ENCODE data around the gene BUD31. TPM values are rescaled to one million over a fixed set of nuclear protein-coding genes. Genes with fewer than 3 reads are reported as not detected.

Gene BUD31
- total RNA-seq, 2 experiments from 2014 or later: 100 to 118 TPM

DNA sequence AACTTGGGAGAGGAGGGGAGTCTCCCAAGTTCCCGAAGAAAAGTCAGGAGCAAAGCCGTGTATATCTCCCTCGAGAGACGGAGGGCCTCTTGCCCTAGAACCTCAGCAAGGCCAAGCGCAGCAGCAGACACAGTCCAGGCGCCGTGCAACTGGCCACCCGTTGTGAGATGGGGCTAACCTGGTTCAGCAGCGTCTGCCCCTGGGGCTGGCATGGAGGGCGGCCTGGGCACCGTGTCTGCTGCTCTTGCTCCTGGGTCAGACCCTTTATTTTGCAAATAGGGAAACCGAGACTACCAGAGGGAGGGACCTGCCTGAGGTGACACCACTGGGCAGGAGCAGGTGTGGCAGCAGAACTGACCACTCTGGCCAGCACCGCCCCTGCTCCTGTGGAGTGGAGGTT is 43.8 kb downstream of the BUD31 start:
- no peak overlapping the region for H2AFZ ChIP-seq (ENCODE audit: low read length)
- H3K27ac ChIP-seq (ENCODE audit: low read depth, low read length, poor library complexity, severe bottlenecking): no peak overlapping the region
- POLR2A ChIA-PET: no interaction called here
- H3K4me1 ChIP-seq (ENCODE audit: insufficient read depth, low read length, poor library complexity, severe bottlenecking): no peaks in the 10 kb centered on the region
- H3K79me2 ChIP-seq (ENCODE audit: insufficient read depth, low read depth, low read length): no peaks in the 10 kb centered on the region
- DNase-seq (ENCODE audit: low spot score): no peak
- H3K4me3 ChIP-seq (ENCODE audit: low read depth, low read length, poor library complexity, severe bottlenecking): no peak overlapping the region
- H3K9me2 ChIP-seq (ENCODE audit: insufficient read depth, low read length): no peaks in the 10 kb centered on the region
- BruUV-seq (replicated peaks): no TSS peak
- CTCF ChIA-PET (ENCODE audit: unreplicated experiment): no interaction called here
- no peaks in the 10 kb centered on the region for H3K9me3 ChIP-seq (ENCODE audit: low read length)
- TF ChIP-seq, protein P1, sequence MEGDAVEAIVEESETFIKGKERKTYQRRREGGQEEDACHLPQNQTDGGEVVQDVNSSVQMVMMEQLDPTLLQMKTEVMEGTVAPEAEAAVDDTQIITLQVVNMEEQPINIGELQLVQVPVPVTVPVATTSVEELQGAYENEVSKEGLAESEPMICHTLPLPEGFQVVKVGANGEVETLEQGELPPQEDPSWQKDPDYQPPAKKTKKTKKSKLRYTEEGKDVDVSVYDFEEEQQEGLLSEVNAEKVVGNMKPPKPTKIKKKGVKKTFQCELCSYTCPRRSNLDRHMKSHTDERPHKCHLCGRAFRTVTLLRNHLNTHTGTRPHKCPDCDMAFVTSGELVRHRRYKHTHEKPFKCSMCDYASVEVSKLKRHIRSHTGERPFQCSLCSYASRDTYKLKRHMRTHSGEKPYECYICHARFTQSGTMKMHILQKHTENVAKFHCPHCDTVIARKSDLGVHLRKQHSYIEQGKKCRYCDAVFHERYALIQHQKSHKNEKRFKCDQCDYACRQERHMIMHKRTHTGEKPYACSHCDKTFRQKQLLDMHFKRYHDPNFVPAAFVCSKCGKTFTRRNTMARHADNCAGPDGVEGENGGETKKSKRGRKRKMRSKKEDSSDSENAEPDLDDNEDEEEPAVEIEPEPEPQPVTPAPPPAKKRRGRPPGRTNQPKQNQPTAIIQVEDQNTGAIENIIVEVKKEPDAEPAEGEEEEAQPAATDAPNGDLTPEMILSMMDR (conservative IDR thresholded peaks at IDR 0.05; ENCODE audit: low read length): no peak
- TF ChIP-seq EZH2phosphoT487 (IDR thresholded peaks at IDR 0.05; ENCODE audit: borderline replicate concordance, low read depth, low read length): no peak
- H3K4me2 ChIP-seq (ENCODE audit: low read length): no peak overlapping the region
- H4K20me1 ChIP-seq (ENCODE audit: insufficient read depth, low read length): no peaks in the 10 kb centered on the region; the same call in 1 of the 2 replicates
- intact Hi-C loops (cut with micrococcal nuclease; ENCODE audit: unreplicated experiment): no loop called here
- H3K36me3 ChIP-seq (ENCODE audit: insufficient read depth, low read length): peaks cover 97% of the 10 kb centered on the region

GRCh38 chr7:99453105-99453504 is 44.3 kb downstream of the BUD31 start:
- Histone ChIP-seq H3K36me3 (ENCODE audit: insufficient read depth, low read length) (peaks cover 97% of the 10 kb centered on the region), H3K4me2 (ENCODE audit: low read length) (no peak overlapping the region), H3K79me2 (ENCODE audit: insufficient read depth, low read depth, low read length) (no peaks in the 10 kb centered on the region), H3K4me1 (ENCODE audit: insufficient read depth, low read length, poor library complexity, severe bottlenecking) (no peaks in the 10 kb centered on the region), H4K20me1 (ENCODE audit: insufficient read depth, low read length) (no peaks in the 10 kb centered on the region; the same call in 1 of the 2 replicates), H2AFZ (ENCODE audit: low read length) (no peak overlapping the region), H3K9me2 (ENCODE audit: insufficient read depth, low read length) (no peaks in the 10 kb centered on the region), H3K9me3 (ENCODE audit: low read length) (no peaks in the 10 kb centered on the region), H3K27ac (ENCODE audit: low read depth, low read length, poor library complexity, severe bottlenecking) (no peak overlapping the region), H3K4me3 (ENCODE audit: low read depth, low read length, poor library complexity, severe bottlenecking) (no peak overlapping the region)
- no peak for TF ChIP-seq EZH2phosphoT487 (IDR thresholded peaks at IDR 0.05; ENCODE audit: borderline replicate concordance, low read depth, low read length)
- TF ChIP-seq, protein P1 (conservative IDR thresholded peaks at IDR 0.05; ENCODE audit: low read length): no peak
- no peak for DNase-seq (ENCODE audit: low spot score)
- intact Hi-C loops (cut with micrococcal nuclease; ENCODE audit: unreplicated experiment): no loop called here
- CTCF ChIA-PET (ENCODE audit: unreplicated experiment): no interaction called here
- BruUV-seq (replicated peaks): no TSS peak
- POLR2A ChIA-PET: no interaction called here

GRCh38 chr7:99455874-99456273 is 47.1 kb downstream of the BUD31 start:
- Histone ChIP-seq H3K9me2 (ENCODE audit: insufficient read depth, low read length) (no peaks in the 10 kb centered on the region), H3K4me1 (ENCODE audit: insufficient read depth, low read length, poor library complexity, severe bottlenecking) (no peaks in the 10 kb centered on the region), H2AFZ (ENCODE audit: low read length) (no peak overlapping the region), H3K9me3 (ENCODE audit: low read length) (no peaks in the 10 kb centered on the region), H3K79me2 (ENCODE audit: insufficient read depth, low read depth, low read length) (peaks cover 23% of the 10 kb centered on the region), H3K4me3 (ENCODE audit: low read depth, low read length, poor library complexity, severe bottlenecking) (no peak overlapping the region), H3K36me3 (ENCODE audit: insufficient read depth, low read length) (peaks cover 97% of the 10 kb centered on the region), H3K27ac (ENCODE audit: low read depth, low read length, poor library complexity, severe bottlenecking) (no peak overlapping the region), H4K20me1 (ENCODE audit: insufficient read depth, low read length) (no peaks in the 10 kb centered on the region), H3K4me2 (ENCODE audit: low read length) (no peak overlapping the region)
- ChIA-PET POLR2A (interaction anchor here (0.7 to 1.1 kb wide), 2 partner anchors 9 to 93 kb away, joined by 3 read pairs; no protein-coding TSS in a partner anchor), CTCF (ENCODE audit: unreplicated experiment) (no interaction called here)
- no peak for DNase-seq (ENCODE audit: low spot score)
- TF ChIP-seq, protein P1 (conservative IDR thresholded peaks at IDR 0.05; ENCODE audit: low read length): no peak
- TF ChIP-seq EZH2phosphoT487 (IDR thresholded peaks at IDR 0.05; ENCODE audit: borderline replicate concordance, low read depth, low read length): no peak
- intact Hi-C loops (cut with micrococcal nuclease; ENCODE audit: unreplicated experiment): no loop called here
- no TSS peak for BruUV-seq (replicated peaks)
